Skeletal muscle tissue (tissue), 4 donors: ENCODE data around the gene ZNF649. TPM values are rescaled to one million over a fixed set of nuclear protein-coding genes. Genes with fewer than 3 reads are reported as not detected.

Experiments
- H3K27ac ChIP-seq: one replicate; pipeline ENCODE4 v1.7.0; 2013; ENCODE audit warnings: mild to moderate bottlenecking, low read depth, low read length, inconsistent platforms
- H3K27me3 ChIP-seq, 3 donors: one replicate each; pipeline ENCODE4 v1.7.0; 2013; ENCODE audit warnings: low read length in 3 of 3; ENCODE audit not compliant: control insufficient read depth in 3 of 3, insufficient read depth in 3 of 3
- H3K36me3 ChIP-seq, 3 donors: one replicate each; pipeline ENCODE4 v1.7.0; 2013; ENCODE audit warnings: low read length in 3 of 3; ENCODE audit not compliant: control insufficient read depth in 3 of 3, insufficient read depth in 3 of 3
- H3K4me1 ChIP-seq, 3 donors: one replicate each; pipeline ENCODE4 v1.7.0; 2013; ENCODE audit warnings: low read length in 3 of 3, mild to moderate bottlenecking in 3 of 3; ENCODE audit not compliant: control insufficient read depth in 3 of 3, insufficient read depth in 3 of 3
- H3K4me3 ChIP-seq, 3 donors: one replicate each; pipeline ENCODE4 v1.7.0; 2013; ENCODE audit warnings: low read length in 3 of 3
- H3K9ac ChIP-seq, 3 donors: one replicate each; pipeline ENCODE4 v1.7.0; 2013; ENCODE audit warnings: low read length in 3 of 3, mild to moderate bottlenecking in 3 of 3, moderate library complexity in 2 of 3, low read depth in 1 of 3
- H3K9me3 ChIP-seq, 3 donors: one replicate each; pipeline ENCODE4 v1.7.0; 2013; ENCODE audit warnings: low read length in 3 of 3; ENCODE audit not compliant: control insufficient read depth in 3 of 3
- total RNA-seq: library from RNA; depleted of rRNA; stranded (reverse); fragments of >200 nt; gene quantifications from one replicate; pipeline ENCODE4 v1.2.3, GENCODE V29; 2014
- donor health status: Osteomylitis.

Gene ZNF649
- total RNA-seq, 1 donor from 2014 or later, result 15.7 TPM

DNA sequence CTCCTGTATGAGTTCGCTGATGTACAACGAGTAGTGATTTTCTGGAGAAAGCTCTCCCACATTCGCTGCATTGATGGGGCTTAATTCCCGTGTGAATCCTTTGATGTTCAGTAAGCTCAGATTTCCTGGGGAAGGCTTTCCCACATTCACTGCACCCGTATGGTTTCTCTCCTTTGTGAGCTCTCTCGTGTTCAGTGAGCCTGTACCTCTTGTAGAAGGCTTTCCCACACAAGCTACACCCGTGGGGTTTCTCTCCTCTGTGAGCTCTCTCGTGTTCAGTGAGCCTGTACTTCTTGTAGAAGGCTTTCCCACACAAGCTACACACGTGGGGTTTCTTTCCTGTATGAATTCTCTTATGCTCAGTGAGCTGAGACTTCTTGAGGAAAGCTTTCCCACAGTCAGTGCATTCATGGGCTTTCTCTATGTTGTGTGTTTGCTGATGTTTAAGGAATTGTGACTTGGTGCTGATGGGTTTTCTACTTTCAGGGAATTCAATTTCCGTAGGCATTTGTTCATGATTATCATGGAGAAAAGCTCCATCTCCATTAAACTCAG lies 13.5 kb downstream of the ZNF649 start:
- H3K9ac ChIP-seq, result no peak overlapping the region
- peak overlapping the region in 2 of 3 donors; percentile 34 to 60 for H3K4me3 ChIP-seq
- H3K4me1 ChIP-seq, result peaks cover 0 to 4% (median 3%) of the 10 kb centered on the region in 3 donors
- H3K36me3 ChIP-seq, result peaks cover 61 to 68% (median 64%) of the 10 kb centered on the region in 3 donors
- H3K9me3 ChIP-seq, result peaks cover 24 to 70% (median 26%) of the 10 kb centered on the region in 3 donors
- H3K27ac ChIP-seq, result no peak overlapping the region
- no peaks in the 10 kb centered on the region for H3K27me3 ChIP-seq

DNA sequence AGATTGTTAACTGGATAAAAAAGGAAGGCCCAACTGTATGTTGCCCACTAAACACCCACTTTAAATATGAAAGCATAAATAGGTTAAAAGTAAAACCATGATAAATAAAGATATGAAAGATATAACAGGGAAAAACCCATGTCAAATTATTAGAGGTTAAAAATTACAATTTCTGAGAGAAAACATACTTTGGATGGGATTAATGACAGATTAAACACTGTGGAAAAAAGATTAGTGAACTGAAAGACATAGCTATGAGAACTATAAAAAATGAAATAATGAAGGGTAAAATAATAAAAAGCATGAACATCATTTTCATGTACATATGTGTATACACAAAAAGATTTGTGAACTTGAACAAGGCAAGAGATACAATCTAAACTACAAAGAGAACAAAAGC lies 14.9 kb downstream of the ZNF649 start:
- no peaks in the 10 kb centered on the region for H3K27me3 ChIP-seq
- peak overlapping the region in 1 of 3 donors; percentile 60 for H3K4me3 ChIP-seq
- H3K9ac ChIP-seq, result no peak overlapping the region
- peaks cover 0 to 4% (median 3%) of the 10 kb centered on the region in 3 donors for H3K4me1 ChIP-seq
- H3K27ac ChIP-seq, result no peak overlapping the region
- peaks cover 24 to 67% (median 26%) of the 10 kb centered on the region in 3 donors for H3K9me3 ChIP-seq
- peaks cover 51 to 55% (median 53%) of the 10 kb centered on the region in 3 donors for H3K36me3 ChIP-seq

DNA sequence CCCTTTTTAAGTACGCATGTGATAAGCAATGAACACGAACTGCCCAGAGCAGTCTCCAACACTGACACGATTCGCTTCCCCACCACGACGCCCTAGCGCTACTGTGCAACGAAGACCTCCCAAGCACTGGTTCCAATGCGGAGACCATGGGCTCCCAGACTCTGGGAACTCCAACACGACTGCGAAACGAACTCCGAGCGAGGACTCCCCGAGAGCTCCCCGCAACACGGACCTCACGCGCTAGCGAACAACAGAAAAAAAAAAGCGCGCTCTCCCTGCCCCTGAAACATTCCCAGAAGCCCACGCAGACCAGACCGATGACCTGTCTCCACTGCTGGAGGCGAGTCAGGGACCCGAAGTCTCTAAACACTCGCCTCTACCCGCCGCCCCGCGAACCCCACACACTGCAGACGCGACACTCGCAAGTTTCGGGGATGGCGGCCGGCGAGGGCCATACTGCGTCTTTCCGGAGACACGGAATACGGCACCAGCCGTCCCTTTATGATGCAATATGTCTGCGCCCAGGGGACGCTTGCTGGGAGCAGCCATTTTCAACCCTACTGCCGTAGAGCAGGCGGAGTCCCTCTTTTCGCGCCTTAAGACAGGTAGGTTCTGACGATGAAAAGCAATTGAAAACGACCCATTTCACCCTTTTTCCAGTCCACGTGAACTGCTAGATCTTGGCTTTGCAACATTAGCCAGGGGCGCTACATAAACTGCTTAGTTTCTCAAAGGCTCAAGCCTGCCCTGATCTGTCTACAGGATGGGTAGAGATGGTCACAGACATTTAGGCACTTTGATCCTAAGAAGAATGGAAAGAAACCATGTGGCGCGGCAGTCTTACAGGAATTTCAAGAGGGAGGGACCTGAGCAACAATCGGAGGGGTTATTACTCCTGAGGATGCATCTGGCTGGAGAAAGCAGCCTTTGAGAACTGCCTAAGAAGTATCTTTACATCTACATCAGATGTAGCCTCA lies 17.0 kb downstream of the ZNF649 start, which contains the start of gene ZNF577:
ZNF577 (minus strand) TSS at position 430 of the 977 bp plus-strand sequence. CDS start 7,569 bp downstream, outside the sequence.
- Histone ChIP-seq H3K9me3 (peaks cover 18 to 52% (median 25%) of the 10 kb centered on the region in 3 donors), H3K4me3 (peak within 1 kb of the TSS; percentile 77 to 97 (median 94)), H3K27ac (peak within 1 kb of the TSS; percentile 46), H3K36me3 (peaks cover 31 to 37% (median 35%) of the 10 kb centered on the region in 3 donors), H3K27me3 (no peaks in the 10 kb centered on the region), H3K9ac (peak within 1 kb of the TSS; percentile 73 to 94 (median 76)), H3K4me1 (peaks cover 0 to 4% (median 3%) of the 10 kb centered on the region in 3 donors)

DNA sequence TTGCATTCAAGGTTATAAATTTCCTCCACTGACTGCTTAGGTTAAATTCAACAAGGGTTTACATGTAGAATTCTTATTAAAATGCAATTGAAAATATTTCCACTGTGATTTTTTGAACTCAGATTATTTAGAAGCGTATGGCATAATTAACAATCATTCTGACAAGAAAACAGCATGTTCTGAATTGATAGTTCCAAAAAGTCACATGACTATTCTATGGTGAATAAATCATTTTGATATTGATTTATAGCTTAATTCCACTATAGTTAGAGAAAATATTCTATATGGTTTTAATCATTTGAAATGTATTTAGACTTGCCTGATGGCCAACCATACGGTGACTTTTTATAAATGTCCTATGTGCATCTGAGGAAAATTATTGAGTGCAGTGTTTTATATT lies 20.1 kb downstream of the ZNF649 start:
- Histone ChIP-seq H3K36me3 (peaks cover 20 to 22% (median 22%) of the 10 kb centered on the region in 3 donors), H3K4me1 (peaks cover 0 to 4% (median 3%) of the 10 kb centered on the region in 3 donors), H3K27me3 (no peaks in the 10 kb centered on the region), H3K27ac (no peak overlapping the region), H3K9me3 (peaks cover 11 to 43% (median 12%) of the 10 kb centered on the region in 3 donors), H3K4me3 (no peak overlapping the region), H3K9ac (no peak overlapping the region)

DNA sequence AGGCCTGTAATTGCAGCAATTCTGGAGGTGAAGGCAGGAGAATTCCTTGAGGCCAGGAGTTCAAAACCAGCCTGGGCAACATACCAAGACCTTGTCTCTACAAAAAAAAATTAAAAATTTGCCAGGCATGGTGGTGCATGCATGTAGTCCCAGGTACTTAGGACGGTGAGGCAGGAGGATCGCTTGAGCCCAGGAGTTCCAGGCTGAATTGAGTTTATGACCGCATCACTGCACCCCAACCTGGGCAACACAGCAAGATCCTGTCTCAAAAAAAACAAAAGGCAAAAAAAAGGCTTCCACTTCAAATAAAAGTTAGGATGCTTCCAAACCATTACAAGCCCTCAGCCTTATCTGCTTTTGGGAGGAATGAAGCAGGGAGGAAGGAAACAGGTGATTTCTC lies 22.3 kb downstream of the ZNF649 start:
- Histone ChIP-seq H3K4me3 (no peak overlapping the region), H3K9me3 (peaks cover 7 to 36% (median 9%) of the 10 kb centered on the region in 3 donors), H3K27me3 (no peaks in the 10 kb centered on the region), H3K36me3 (peaks cover 25 to 33% (median 33%) of the 10 kb centered on the region in 3 donors), H3K9ac (no peak overlapping the region), H3K4me1 (no peaks in the 10 kb centered on the region), H3K27ac (no peak overlapping the region)

DNA sequence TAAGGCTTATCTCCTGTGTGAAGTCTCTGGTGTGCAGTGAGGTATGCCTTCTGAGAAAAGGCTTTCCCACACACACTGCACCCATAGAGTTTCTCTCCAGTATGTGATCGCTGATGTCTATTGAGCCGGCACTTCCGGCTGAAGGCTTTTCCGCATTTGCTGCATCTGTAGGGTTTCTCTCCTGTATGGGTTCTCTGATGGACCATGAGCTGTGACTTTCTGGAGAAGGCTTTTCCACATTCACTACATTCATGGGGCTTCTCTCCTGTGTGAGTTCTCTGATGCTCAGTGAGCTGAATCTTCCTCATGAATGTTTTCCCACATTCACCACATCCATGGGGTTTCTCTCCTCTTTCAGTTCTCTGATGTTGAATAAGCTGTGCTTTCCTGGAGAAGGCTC lies 31.7 kb downstream of the ZNF649 start:
- Histone ChIP-seq H3K9ac (no peak overlapping the region), H3K9me3 (peaks cover 13 to 77% (median 35%) of the 10 kb centered on the region in 3 donors), H3K27me3 (no peaks in the 10 kb centered on the region), H3K36me3 (peaks cover 56 to 69% (median 63%) of the 10 kb centered on the region in 3 donors), H3K4me1 (no peaks in the 10 kb centered on the region), H3K4me3 (peak overlapping the region; percentile 8 to 18 (median 13)), H3K27ac (no peak overlapping the region)

DNA sequence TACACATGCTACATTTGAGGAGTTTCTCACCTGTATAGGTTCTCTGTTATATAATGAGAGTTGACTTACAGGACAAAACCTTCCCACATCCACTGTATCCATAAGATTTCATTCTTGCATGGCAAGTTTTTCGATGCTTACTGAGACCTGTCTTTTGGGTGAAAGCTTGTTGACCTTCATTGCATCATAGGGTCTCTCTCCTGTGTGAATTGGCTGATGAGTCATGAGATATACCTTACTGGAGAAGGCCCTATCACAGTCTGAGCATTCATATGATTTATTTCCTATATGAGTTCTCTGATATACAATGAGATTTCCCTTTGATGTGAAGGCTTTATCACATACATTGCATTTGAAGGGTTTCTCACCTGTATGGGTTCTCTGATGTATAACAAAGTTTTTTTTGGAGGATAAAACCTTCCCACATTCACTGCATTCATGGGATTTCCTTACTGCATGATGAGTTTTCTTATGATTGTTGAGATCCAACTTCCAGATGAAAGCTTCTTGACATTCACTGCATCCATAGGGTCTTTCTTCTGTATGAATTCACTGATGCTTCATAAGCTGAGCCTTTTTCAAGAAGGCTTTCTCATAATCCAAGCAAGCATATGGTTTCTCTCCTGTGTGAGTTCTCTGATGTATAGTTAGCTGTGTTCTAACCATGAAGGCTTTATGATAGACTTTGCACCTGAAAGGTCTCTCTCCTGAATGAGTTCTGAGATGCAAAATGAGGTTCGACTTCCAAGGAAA lies 42.8 kb downstream of the ZNF649 start:
- Histone ChIP-seq H3K27me3 (no peaks in the 10 kb centered on the region), H3K9me3 (peaks cover 15 to 58% (median 37%) of the 10 kb centered on the region in 3 donors), H3K4me1 (no peaks in the 10 kb centered on the region), H3K9ac (no peak overlapping the region), H3K36me3 (peaks cover 6 to 21% (median 10%) of the 10 kb centered on the region in 3 donors), H3K4me3 (peak overlapping the region in 2 of 3 donors; percentile 21 to 40), H3K27ac (no peak overlapping the region)

Other genes starting within 250 kb of the ZNF649 start
- 4.7 TPM for gene SPACA6, start 211.7 kb downstream of the ZNF649 start, total RNA-seq
- gene HAS1, start 181.0 kb downstream of the ZNF649 start, total RNA-seq, result under 0.01 TPM
- 7.8 TPM for gene FPR1, start 153.1 kb downstream of the ZNF649 start, total RNA-seq
- 4.2 TPM for gene FPR2, start 143.8 kb downstream of the ZNF649 start, total RNA-seq
- 0.52 TPM for gene FPR3, start 109.9 kb downstream of the ZNF649 start, total RNA-seq
- 11.0 TPM for gene ZNF577, start 17.1 kb downstream of the ZNF649 start, total RNA-seq
- gene ZNF613, start 22.5 kb upstream of the ZNF649 start, total RNA-seq, result 5.2 TPM
- 10.4 TPM for gene ZNF350, start 81.8 kb upstream of the ZNF649 start, total RNA-seq
- gene ZNF615, start 103.2 kb upstream of the ZNF649 start, total RNA-seq, result 8.4 TPM
- 7.8 TPM for gene ZNF614, start 123.4 kb upstream of the ZNF649 start, total RNA-seq
- gene ZNF432, start 143.8 kb upstream of the ZNF649 start, total RNA-seq, result 11.5 TPM
- gene ZNF841, start 190.7 kb upstream of the ZNF649 start, total RNA-seq, result 19.8 TPM
- gene ZNF616, start 234.9 kb upstream of the ZNF649 start, total RNA-seq, result 6.8 TPM